Measurements from ENCODE around the gene KRT32.

- TF ChIP-seq CTCF (IDR thresholded peaks at IDR 0.05) (no peak), EZH2 (IDR thresholded peaks at IDR 0.05) (no peak), EZH2phosphoT487 (IDR thresholded peaks at IDR 0.05) (no peak)
Observed at GRCh38 chr17:41494524-41494923, 27.3 kb upstream of the KRT32 start.
